Ramos (cell line): Measurements from ENCODE around the gene RAB5B.

Experiments used
- in situ Hi-C: fragments of 300-500 bp; cut with MboI; formaldehyde crosslinking; loops from one replicate; pipeline ENCODE4 v1.14.3; 2022; ENCODE audit warnings: low sequenced_read_pairs; ENCODE audit not compliant: unreplicated experiment

Gene RAB5B

DNA sequence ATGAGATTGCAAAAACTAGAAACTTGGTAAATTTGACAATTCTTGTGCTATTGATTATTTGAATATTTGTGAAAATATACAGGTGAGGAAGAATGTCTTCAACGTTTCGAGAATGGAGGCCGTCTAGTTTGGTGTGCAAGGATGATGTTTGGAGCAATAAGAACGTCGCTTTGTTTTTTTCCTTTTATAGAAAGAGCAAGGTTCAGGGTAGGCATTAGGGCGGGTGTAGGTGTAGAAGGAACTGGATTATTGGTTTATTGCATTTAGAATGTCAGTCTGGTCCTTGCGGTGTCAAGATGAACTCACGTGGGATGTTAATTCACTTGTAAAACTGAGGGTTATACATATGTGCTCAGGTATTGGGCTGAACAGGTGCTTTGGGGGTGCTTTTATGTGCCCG is 69.0 kb downstream of the RAB5B start:
- in situ Hi-C loops: no loop called here
